OCI-LY7 (cell line): ENCODE results near the gene RGS10. TPM values are rescaled to one million over a fixed set of nuclear protein-coding genes. Genes with fewer than 3 reads are reported as not detected.
"Not testable (repeated sequence)": the region's sequence is repeated elsewhere in the genome, so short reads cannot be mapped to it uniquely, and the experiment has no call there.

ENCODE experiments used
- BruUV-seq: library from RNA; stranded (reverse); fragments of 400-500 nt; replicated peaks from 2 replicates; lab custom pipeline; 2021; lab: Mats Ljungman, UMichigan
- CTCF ChIA-PET: fragments of 300-600 bp; sonication (Branson Sonifier 250); formaldehyde crosslinking; loops from one replicate; lab custom pipeline; 2022; ENCODE audit warnings: antibody characterized with exemption; ENCODE audit not compliant: unreplicated experiment; lab: Charles Lee
- POLR2A ChIA-PET: fragments of 300-600 bp; sonication (Branson Sonifier 250); formaldehyde crosslinking; loops from one replicate; lab custom pipeline; 2022; ENCODE audit warnings: antibody characterized with exemption; lab: Charles Lee
- DNase-seq: peaks from one replicate; pipeline ENCODE4 v3.0.0-alpha.2; 2015; ENCODE audit warnings: low spot score
- H2AFZ ChIP-seq: fragments of 200-600 bp; sonication (generic), shearing (Covaris generic); 2 replicates; pipeline ENCODE4 v1.6.1; 2014; ENCODE audit warnings: mild to moderate bottlenecking, antibody characterized with exemption, low read length, moderate library complexity
- H3K27ac ChIP-seq: fragments of 200-600 bp; sonication (generic); 2 replicates; pipeline ENCODE4 v1.5.1; 2014; ENCODE audit warnings: mixed run types, low read depth, mild to moderate bottlenecking, moderate library complexity, low read length, inconsistent platforms; ENCODE audit not compliant: poor library complexity, severe bottlenecking
- H3K36me3 ChIP-seq: fragments of 200-600 bp; sonication (generic); 2 replicates; pipeline ENCODE4 v1.6.1; 2014; ENCODE audit warnings: mild to moderate bottlenecking, antibody characterized with exemption, low read length, moderate library complexity, mixed read lengths; ENCODE audit not compliant: insufficient read depth
- H3K4me1 ChIP-seq: fragments of 200-600 bp; sonication (generic); 2 replicates; pipeline ENCODE4 v1.5.1; 2014; ENCODE audit warnings: mild to moderate bottlenecking, low read length; ENCODE audit not compliant: insufficient read depth, poor library complexity, severe bottlenecking
- H3K4me2 ChIP-seq: fragments of 200-600 bp; sonication (generic); 2 replicates; pipeline ENCODE4 v1.6.1; 2014; ENCODE audit warnings: mild to moderate bottlenecking, low read length
- H3K4me3 ChIP-seq: fragments of 200-600 bp; sonication (generic); 2 replicates; pipeline ENCODE4 v1.5.1; 2014; ENCODE audit warnings: mild to moderate bottlenecking, low read depth, low read length; ENCODE audit not compliant: poor library complexity, severe bottlenecking
- H3K79me2 ChIP-seq: fragments of 200-600 bp; sonication (generic); 2 replicates; pipeline ENCODE4 v1.6.1; 2016; ENCODE audit warnings: low read depth, mild to moderate bottlenecking, low read length, moderate library complexity, mixed read lengths; ENCODE audit not compliant: insufficient read depth
- H3K9me2 ChIP-seq: fragments of 200-600 bp; sonication (generic); 2 replicates; pipeline ENCODE4 v1.6.1; 2016; ENCODE audit warnings: mild to moderate bottlenecking, low read length, mixed read lengths; ENCODE audit not compliant: insufficient read depth
- H3K9me3 ChIP-seq: fragments of 200-600 bp; sonication (generic); 2 replicates; pipeline ENCODE4 v1.6.1; 2014; ENCODE audit warnings: mild to moderate bottlenecking, mixed run types, low read length, mixed read lengths
- H4K20me1 ChIP-seq: fragments of 200-600 bp; sonication (generic); 2 replicates; pipeline ENCODE4 v1.6.1; 2014; ENCODE audit warnings: mild to moderate bottlenecking, antibody characterized with exemption, low read length, moderate library complexity, mixed read lengths; ENCODE audit not compliant: insufficient read depth
- CTCF ChIP-seq: fragments of 200-600 bp; sonication (generic); conservative IDR thresholded peaks from 2 replicates; pipeline ENCODE4 v1.5.1; 2014; ENCODE audit warnings: mild to moderate bottlenecking, antibody characterized with exemption, low read length, moderate library complexity, mixed read lengths
- EZH2phosphoT487 ChIP-seq: fragments of 200-600 bp; sonication (generic); IDR thresholded peaks from 2 replicates; pipeline ENCODE4 v1.6.1; 2018; ENCODE audit warnings: low read depth, borderline replicate concordance, mild to moderate bottlenecking, mixed run types, antibody characterized with exemption, low read length, moderate library complexity, mixed read lengths
- intact Hi-C: fragments of 100-400 bp; cut with micrococcal nuclease; formaldehyde crosslinking; loops from one replicate; pipeline ENCODE4 v1.10.0; 2022; ENCODE audit not compliant: unreplicated experiment
- total RNA-seq, 2 experiments: library from RNA; depleted of rRNA in 1 of 2; stranded (reverse); fragments of >200 nt in 1 of 2; shearing (Covaris generic) in 1 of 2; gene quantifications; 2 replicates each; pipeline ENCODE4 v1.2.3, GENCODE V29; 2014 to 2022

RGS10 gene
- total RNA-seq, 2 experiments from 2014 or later: 22.5 to 45.2 TPM

DNA sequence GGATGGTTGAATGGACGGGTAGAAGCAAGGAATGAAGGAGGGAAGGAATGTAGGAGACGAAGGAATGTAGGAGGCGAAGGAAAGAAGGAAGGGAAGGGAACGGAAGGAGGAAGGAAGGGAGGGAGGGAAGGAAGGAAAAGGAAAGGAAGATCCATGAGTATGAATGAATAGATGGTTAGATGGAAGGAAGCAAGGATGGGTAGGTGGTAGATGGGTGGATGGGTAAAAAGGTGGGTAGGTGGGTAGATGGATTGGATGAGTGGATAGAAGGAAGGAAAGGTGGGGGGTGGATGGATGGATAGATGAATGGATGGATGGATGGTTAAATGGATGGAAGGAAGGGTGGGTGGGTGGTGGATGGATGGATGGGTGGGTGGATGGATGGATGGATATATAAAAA lies 77.4 kb downstream of the RGS10 start:
- no peaks in the 10 kb centered on the region for H4K20me1 ChIP-seq
- no peaks in the 10 kb centered on the region for H3K79me2 ChIP-seq
- TF ChIP-seq EZH2phosphoT487: no peak
- TF ChIP-seq CTCF: no peak
- intact Hi-C loops: no loop called here
- H3K9me2 ChIP-seq: no peaks in the 10 kb centered on the region
- H2AFZ ChIP-seq: no peak overlapping the region
- no peaks in the 10 kb centered on the region for H3K4me1 ChIP-seq
- DNase-seq: no peak
- peaks cover 9% of the 10 kb centered on the region; the same call in 1 of the 2 replicates for H3K9me3 ChIP-seq
- BruUV-seq: no TSS peak
- H3K4me2 ChIP-seq: no peak overlapping the region
- ChIA-PET POLR2A (no interaction called here), CTCF (no interaction called here)
- H3K36me3 ChIP-seq: no peaks in the 10 kb centered on the region
- H3K27ac ChIP-seq: no peak overlapping the region
- no peak overlapping the region for H3K4me3 ChIP-seq

GRCh38 chr10:119463195-119463594 lies 79.3 kb downstream of the RGS10 start:
- BruUV-seq, H3K79me2 ChIP-seq, POLR2A ChIA-PET, DNase-seq, H3K9me2 ChIP-seq, intact Hi-C loops, H3K36me3 ChIP-seq, H3K9me3 ChIP-seq, H3K4me2 ChIP-seq, CTCF ChIA-PET, H3K4me3 ChIP-seq, H3K4me1 ChIP-seq, H4K20me1 ChIP-seq, H2AFZ ChIP-seq, H3K27ac ChIP-seq: not testable (repeated sequence)

DNA sequence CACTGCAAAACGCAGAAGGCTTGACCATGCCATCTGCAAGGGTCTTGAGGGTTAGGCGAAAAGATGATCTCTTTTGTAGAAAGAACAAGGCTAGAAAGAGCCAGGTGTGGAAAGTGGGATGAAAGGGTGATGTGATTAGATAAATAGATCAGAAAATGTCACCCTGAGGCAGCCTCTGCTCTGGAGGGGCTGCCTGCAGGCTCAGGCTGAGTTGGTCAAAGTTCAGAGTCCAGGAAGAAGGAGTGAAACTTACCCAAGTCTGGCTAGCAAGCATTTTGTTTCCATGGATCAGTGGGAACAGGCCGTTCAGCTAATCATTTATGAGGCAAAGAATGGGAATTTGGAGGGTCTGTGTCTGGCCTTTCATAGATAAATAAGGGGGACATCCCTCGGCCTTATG lies 79.7 kb downstream of the RGS10 start:
- intact Hi-C loops: no loop called here
- no peak for DNase-seq
- H3K79me2 ChIP-seq: no peaks in the 10 kb centered on the region
- TF ChIP-seq CTCF: no peak
- no peak for TF ChIP-seq EZH2phosphoT487
- no peak overlapping the region for H2AFZ ChIP-seq
- no peaks in the 10 kb centered on the region for H4K20me1 ChIP-seq
- ChIA-PET CTCF (no interaction called here), POLR2A (no interaction called here)
- no peak overlapping the region for H3K27ac ChIP-seq
- H3K4me1 ChIP-seq: no peaks in the 10 kb centered on the region
- H3K4me2 ChIP-seq: no peak overlapping the region
- H3K9me3 ChIP-seq: peaks cover 9% of the 10 kb centered on the region; the same call in 1 of the 2 replicates
- BruUV-seq: no TSS peak
- no peaks in the 10 kb centered on the region for H3K9me2 ChIP-seq
- no peaks in the 10 kb centered on the region for H3K36me3 ChIP-seq
- H3K4me3 ChIP-seq: no peak overlapping the region
